Gastroesophageal sphincter (tissue), 3 donors: Measurements from ENCODE around the gene MORN3.

Source experiments
- CTCF ChIP-seq, 4 experiments: fragments of 200-600 bp in 2 of 4; fragments of 450-650 bp in 2 of 4; sonication (generic) in 1 of 4; IDR thresholded peaks; one replicate each; pipeline ENCODE4 v1.5.1; 2017 to 2019; ENCODE audit warnings: antibody characterized with exemption in 4 of 4, mild to moderate bottlenecking in 2 of 4, moderate library complexity in 2 of 4
- EP300 ChIP-seq: sonication (generic); formaldehyde crosslinking; IDR thresholded peaks from one replicate; pipeline ENCODE4 v1.6.1; 2017; ENCODE audit warnings: antibody characterized with exemption, mild to moderate bottlenecking
- POLR2A ChIP-seq, 2 donors: fragments of 450-650 bp; IDR thresholded peaks; one replicate each; pipeline ENCODE4 v1.6.1; 2017; ENCODE audit warnings: antibody characterized with exemption in 2 of 2, mild to moderate bottlenecking in 2 of 2, moderate library complexity in 1 of 2
- POLR2AphosphoS5 ChIP-seq: sonication (generic); formaldehyde crosslinking; IDR thresholded peaks from one replicate; pipeline ENCODE4 v1.6.1; 2017; ENCODE audit warnings: antibody characterized with exemption

GRCh38 chr12:121718653-121719239 is 49.3 kb upstream of the MORN3 start:
- TF ChIP-seq EP300: no peak
- TF ChIP-seq CTCF (IDR thresholded peaks at IDR 0.05): no peak
- TF ChIP-seq POLR2A (IDR thresholded peaks at IDR 0.05): no peak
- TF ChIP-seq POLR2AphosphoS5: no peak
